ENCODE measurements around the gene YWHAQ.
A peak's percentile ranks its signal among the peaks of the same experiment; 100 is the strongest.
"Not testable (repeated sequence)": the region's sequence is repeated elsewhere in the genome, so short reads cannot be mapped to it uniquely, and the experiment has no call there.

Gene YWHAQ

DNA sequence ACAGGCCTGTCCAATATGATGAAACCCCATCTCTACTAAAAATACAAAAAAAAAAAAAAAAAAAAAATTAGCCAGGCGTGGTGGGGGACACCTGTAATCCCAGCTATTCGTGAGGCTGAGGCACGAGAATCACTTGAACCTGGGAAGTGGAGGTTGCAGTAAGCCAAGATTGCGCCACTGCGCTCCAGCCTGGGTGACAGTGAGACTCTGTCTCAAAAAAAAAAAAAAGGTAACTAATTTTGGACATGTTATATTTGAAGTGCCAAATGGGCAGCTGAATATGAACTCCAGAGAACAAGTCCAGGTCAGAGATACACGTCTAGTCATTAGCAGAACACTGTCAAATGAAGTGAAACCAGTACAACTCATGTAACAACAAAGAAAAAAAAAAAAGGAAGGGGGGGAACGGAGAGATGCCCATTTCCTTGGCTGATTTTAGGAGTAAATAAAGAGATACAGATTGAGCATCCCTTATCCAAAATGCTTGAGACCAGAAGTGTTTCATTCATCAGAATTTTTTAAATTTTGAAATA lies 79.9 kb downstream of the YWHAQ start:
- DNase-seq, result not testable (repeated sequence)

DNA sequence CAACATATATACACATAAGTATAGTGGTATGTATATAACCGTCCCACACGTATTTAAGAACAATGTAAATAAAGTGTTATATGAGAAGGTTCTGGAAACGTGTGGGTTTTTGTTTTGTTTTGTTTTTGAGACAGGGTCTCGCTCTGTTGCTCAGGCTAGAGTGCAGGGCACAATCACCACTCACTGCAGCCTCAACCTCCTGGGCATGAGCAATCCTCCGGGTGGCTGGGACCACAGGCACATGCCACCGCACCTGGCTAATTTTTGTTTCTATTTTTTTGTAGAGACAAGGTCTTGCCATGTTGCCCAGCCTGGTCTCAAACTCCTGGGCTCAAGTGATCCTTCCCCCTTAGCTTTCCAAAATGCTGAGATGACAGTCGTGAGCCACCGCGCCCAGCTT lies 81.4 kb downstream of the YWHAQ start:
- no peak for DNase-seq

DNA sequence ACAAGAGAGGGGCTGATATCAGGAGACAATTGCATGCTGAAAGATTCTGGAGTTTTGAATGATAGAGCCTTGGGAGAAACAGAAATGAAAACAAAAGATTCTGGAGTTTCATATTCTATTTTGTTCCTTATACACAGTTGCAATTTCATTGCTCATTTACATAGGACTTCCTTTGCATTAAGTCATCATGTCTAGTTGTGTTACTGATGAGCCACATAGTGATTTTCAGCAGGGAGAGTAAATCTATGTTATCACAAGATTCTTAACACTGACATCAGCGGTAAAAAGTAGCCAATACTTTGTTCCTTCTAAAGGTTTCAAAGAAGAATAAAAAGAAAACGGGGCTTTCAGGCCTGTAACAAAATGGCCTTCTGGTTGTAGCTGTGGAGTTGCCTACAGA lies 82.3 kb downstream of the YWHAQ start:
- DNase-seq, result peak; percentile 56

DNA sequence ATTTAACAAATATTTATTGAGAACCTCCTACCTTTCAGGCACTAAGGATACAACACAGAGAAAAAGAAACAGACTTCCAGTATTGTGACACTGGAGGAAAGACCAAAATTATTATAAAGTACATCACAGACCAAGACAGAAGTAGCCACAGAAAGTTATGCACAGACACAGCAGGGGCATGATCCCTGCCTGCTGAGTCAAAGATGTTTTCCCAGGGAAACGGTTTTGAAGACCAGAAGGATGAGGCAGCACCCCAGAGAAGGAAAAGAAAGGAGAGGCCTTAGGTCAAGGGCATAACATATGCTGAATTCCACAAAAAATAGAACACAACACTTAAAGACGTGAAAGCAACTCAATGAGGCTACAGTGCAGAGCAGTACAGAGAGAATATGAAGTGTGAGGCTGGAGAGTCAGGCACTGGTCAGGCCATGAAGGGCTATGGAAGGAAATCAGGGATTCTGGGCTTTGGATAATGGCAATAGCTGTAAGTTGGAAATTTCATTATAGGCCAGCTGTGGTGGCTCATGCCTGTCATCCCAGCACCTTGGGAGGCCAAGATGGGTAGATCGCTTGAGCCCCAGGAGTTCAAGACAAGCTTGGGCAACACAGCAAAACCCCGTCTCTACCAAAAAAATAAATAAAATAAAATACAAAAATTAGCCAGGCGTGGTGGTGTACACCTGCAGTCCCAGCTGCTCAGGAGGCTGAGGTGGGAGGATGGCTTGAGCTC lies 83.4 kb downstream of the YWHAQ start:
- peak; percentile 78 for DNase-seq

DNA sequence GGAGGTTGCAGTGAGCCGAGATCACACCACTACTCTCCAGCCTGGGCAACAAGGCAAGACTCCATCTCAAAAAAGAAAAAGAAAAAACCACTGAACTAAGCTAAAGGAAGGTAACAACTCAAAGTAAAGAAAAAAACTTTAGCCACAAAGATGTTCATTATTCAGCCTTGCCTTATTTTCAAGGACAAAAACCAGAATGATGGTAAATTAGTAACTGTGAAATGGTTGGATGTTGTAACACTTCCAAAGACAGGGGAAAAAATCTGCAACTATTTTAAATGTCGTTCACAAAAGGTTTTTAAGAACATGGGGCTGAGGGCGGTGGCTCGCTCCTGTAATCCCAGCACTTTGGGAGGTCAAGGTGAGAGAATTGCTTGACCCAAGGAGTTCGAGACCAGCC lies 85.3 kb downstream of the YWHAQ start:
- DNase-seq, result no peak

DNA sequence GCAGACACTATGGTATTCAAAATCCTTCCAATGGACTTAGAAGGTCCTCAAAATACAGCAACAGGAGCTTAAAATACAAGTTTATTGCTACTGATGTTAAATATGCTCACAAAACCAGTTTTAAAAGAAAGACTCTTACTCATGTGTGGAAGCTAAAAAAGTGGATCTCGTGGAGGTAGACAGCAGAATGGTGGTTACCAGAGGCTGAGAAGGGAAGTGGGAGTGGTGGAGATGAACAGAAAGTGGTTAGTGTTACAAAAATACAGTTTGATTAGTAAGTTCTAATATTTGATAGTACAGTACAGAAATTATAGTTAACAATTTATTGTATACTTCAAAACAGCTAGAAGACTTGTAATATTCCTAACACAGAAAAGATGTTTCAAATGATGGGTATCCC lies 87.2 kb downstream of the YWHAQ start:
- no peak for DNase-seq

DNA sequence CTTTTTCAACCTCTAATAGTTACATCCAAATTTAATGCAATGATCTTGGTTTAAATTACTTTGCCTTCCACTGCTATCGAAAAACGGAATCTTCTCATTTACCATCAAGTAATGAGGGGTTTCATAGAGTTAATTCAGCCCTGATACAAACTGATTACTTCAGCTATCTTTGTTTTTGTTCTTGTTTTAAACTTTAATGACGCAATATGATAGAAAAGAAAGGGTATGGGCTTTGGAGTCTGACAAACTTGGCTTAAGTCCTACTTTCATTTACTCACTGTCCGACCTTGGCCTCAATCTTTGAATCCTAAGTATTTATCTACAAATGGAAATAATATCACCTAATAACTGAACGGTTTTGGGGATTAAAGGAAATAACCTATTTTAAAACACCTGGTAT lies 91.3 kb downstream of the YWHAQ start:
- no peak for DNase-seq

DNA sequence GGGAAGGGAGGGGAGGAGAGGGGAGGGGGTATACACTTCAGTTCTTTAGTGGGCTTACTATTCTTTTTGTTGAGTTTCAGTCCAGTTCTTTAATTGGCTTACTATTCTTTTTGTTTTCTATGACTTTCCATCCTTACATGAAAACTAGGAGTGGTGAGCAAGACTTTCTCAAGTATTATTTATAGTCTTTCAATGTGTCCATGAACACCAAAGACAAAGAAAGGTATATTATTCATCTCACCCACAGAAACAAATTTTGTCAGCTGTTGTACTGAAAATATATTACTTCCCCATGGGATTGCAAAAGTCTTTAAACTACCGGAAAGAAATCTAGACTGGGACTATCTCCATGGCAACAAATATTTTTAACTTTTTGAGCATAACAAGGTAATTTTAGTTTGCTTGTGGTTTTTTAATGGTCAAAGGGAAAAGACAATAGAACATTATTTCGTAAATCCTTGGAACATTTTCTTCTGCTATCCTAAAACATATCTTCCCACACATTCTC lies 92.7 kb downstream of the YWHAQ start:
- DNase-seq, result peak; percentile 55

DNA sequence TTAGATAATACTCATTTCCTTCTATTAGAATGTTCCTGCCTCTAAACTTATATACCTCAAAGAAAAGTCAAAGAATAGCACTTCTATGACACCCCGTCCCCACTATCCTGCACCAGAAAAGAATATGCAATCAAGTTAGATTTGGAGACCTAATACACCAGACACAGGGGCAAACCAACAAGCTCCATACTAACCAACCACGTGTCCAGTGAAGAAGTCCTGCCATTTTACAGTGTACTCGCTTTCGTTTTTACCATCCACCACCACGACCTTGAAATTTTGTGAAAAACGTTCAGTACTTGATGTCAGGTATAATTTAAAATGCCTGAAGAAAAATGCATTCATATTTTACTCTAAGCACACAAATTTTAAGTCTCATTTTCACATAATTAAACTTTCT lies 94.3 kb downstream of the YWHAQ start:
- DNase-seq, result no peak

DNA sequence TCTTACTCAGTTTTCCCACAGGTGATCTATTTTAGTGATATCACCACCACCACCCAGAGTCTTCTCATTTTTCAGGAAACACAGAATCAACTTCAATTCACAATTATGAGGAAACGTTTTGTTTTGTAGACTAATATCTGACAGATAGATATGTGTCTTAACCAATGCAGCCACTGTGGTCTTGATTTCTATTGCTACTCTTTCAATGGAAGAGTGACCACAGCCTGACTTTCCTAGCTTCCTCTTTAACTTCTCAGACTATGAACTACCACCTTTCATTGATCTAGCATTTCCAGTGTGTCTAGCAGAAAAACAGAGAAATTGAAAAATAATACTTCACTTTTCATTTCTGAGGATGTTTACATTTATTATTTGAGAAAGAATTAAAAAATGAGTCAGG lies 95.6 kb downstream of the YWHAQ start:
- DNase-seq, result no peak

Measured in fibroblast of skin of back (primary cell).